Hematopoietic multipotent progenitor cell treated with erythropoietin and hydrocortisone succinate and interleukin-3 and kit ligand, for 15 days (in vitro differentiated cells): ENCODE results near the gene MAOB.

Experiments
- DNase-seq: peaks from one replicate; pipeline ENCODE4 v3.0.0-alpha.2; 2015; ENCODE audit warnings: low spot score

Gene MAOB

GRCh38 chrX:43860646-43861370, 21.4 kb downstream of the MAOB start:
- DNase-seq = no peak

- no peak for DNase-seq
Measured at GRCh38 chrX:43853225-43853828, 28.9 kb downstream of the MAOB start.

GRCh38 chrX:43850629-43851028, 31.6 kb downstream of the MAOB start:
- DNase-seq = no peak

GRCh38 chrX:43849173-43849572, 33.1 kb downstream of the MAOB start:
- DNase-seq = no peak

GRCh38 chrX:43847352-43847751, 34.9 kb downstream of the MAOB start:
- DNase-seq = no peak

- no peak for DNase-seq
Measured at GRCh38 chrX:43846558-43846957, 35.7 kb downstream of the MAOB start.

GRCh38 chrX:43845776-43846175, 36.5 kb downstream of the MAOB start:
- DNase-seq = no peak

- no peak for DNase-seq
Measured at GRCh38 chrX:43840265-43840664, 42.0 kb downstream of the MAOB start.

GRCh38 chrX:43836435-43837184, 45.6 kb downstream of the MAOB start:
- peak; percentile 2 for DNase-seq

GRCh38 chrX:43835559-43835958, 46.7 kb downstream of the MAOB start:
- DNase-seq = no peak

- DNase-seq = no peak
Measured at GRCh38 chrX:43827791-43828190, 54.5 kb downstream of the MAOB start.

- no peak for DNase-seq
Measured at GRCh38 chrX:43822014-43822413, 60.2 kb downstream of the MAOB start.

GRCh38 chrX:43817444-43817843, 64.8 kb downstream of the MAOB start:
- DNase-seq = no peak

GRCh38 chrX:43815209-43815608, 67.0 kb downstream of the MAOB start:
- DNase-seq = no peak

- no peak for DNase-seq
Measured at GRCh38 chrX:43813898-43814297, 68.4 kb downstream of the MAOB start.

GRCh38 chrX:43813319-43813718, 68.9 kb downstream of the MAOB start:
- no peak for DNase-seq

- DNase-seq = no peak
Measured at GRCh38 chrX:43809463-43809862, 72.8 kb downstream of the MAOB start.

- DNase-seq = no peak
Measured at GRCh38 chrX:43808231-43808630, 74.0 kb downstream of the MAOB start.

GRCh38 chrX:43805579-43805978, 76.7 kb downstream of the MAOB start:
- DNase-seq = no peak

- no peak for DNase-seq
Measured at GRCh38 chrX:43804021-43804420, 78.2 kb downstream of the MAOB start.

- no peak for DNase-seq
Measured at GRCh38 chrX:43785930-43786591, 96.2 kb downstream of the MAOB start.

- no peak for DNase-seq
Measured at GRCh38 chrX:43758044-43758443, 124.2 kb downstream of the MAOB start.

- DNase-seq = no peak
Measured at GRCh38 chrX:43756076-43756475, 126.2 kb downstream of the MAOB start.
